Fibroblast of the aortic adventitia (primary cell): Measurements from ENCODE around the gene OLR1. TPM values are rescaled to one million over a fixed set of nuclear protein-coding genes. Genes with fewer than 3 reads are reported as not detected.

Experiments used
- DNase-seq: peaks from one replicate; pipeline ENCODE4 v3.0.0-alpha.2; 2010; ENCODE audit warnings: low read depth
- H3K4me3 ChIP-seq: 2 replicates; pipeline ENCODE4 v1.5.1; 2011; ENCODE audit warnings: low read depth, mild to moderate bottlenecking, control low read depth, low read length, moderate library complexity
- CTCF ChIP-seq: IDR thresholded peaks from 2 replicates; pipeline ENCODE4 v1.5.1; 2011; ENCODE audit warnings: mild to moderate bottlenecking, low read length, control low read depth, inconsistent platforms; ENCODE audit not compliant: insufficient read depth
- total RNA-seq: library from RNA; depleted of rRNA; stranded (reverse); fragments of >200 nt; gene quantifications from 2 replicates; pipeline ENCODE4 v1.2.3, GENCODE V29; 2012; ENCODE audit warnings: low replicate concordance

OLR1 gene
- total RNA-seq, 1 donor: not detected

GRCh38 chr12:10178821-10179220, 6.9 kb upstream of the OLR1 start, which contains the start of gene TMEM52B:
TMEM52B (plus strand) TSS chr12:10179032; CDS start chr12:10179575, 543 bp downstream.
- TF ChIP-seq CTCF: no peak
- H3K4me3 ChIP-seq: no peak within 1 kb of the TSS
- DNase-seq: no peak

GRCh38 chr12:10175846-10176636, 4.1 kb upstream of the OLR1 start:
- DNase-seq: no peak
- no peak for TF ChIP-seq CTCF
- no peak overlapping the region for H3K4me3 ChIP-seq

- DNase-seq: no peak
- no peak overlapping the region for H3K4me3 ChIP-seq
- TF ChIP-seq CTCF: no peak
Observed at GRCh38 chr12:10174986-10175614, 3.2 kb upstream of the OLR1 start.

GRCh38 chr12:10170216-10170615, 1.7 kb downstream of the OLR1 start:
- DNase-seq: no peak
- no peak overlapping the region for H3K4me3 ChIP-seq
- TF ChIP-seq CTCF: no peak

- no peak overlapping the region for H3K4me3 ChIP-seq
- TF ChIP-seq CTCF: no peak
- no peak for DNase-seq
Observed at GRCh38 chr12:10169104-10169503, 2.8 kb downstream of the OLR1 start.

- no peak for TF ChIP-seq CTCF
- DNase-seq: no peak
- no peak overlapping the region for H3K4me3 ChIP-seq
Observed at GRCh38 chr12:10167599-10167998, 4.3 kb downstream of the OLR1 start.
